Activated naive CD8-positive, alpha-beta T cell treated with anti-CD3 and anti-CD28 coated beads, Interleukin-2, amount 50 U/mL, for 24 hours (primary cell): ENCODE results near the gene RFX8.

ENCODE experiments used
- ATAC-seq: fragments of 150-1000 bp; cut with Tn5 transposase; one replicate; pipeline ENCODE4 v1.10.0; 2021
- DNase-seq: peaks from one replicate; pipeline ENCODE4 v3.0.0; 2021
- H3K27ac Mint-ChIP-seq: one replicate; pipeline ENCODE4 v1.8.0; 2021; ENCODE audit warnings: mild to moderate bottlenecking, mixed read lengths
- H3K27me3 Mint-ChIP-seq: one replicate; pipeline ENCODE4 v1.8.0; 2021; ENCODE audit warnings: mixed read lengths
- H3K36me3 Mint-ChIP-seq: one replicate; pipeline ENCODE4 v1.8.0; 2021; ENCODE audit warnings: low read depth, mixed read lengths
- H3K4me1 Mint-ChIP-seq: one replicate; pipeline ENCODE4 v1.8.0; 2021; ENCODE audit warnings: mixed read lengths
- H3K4me3 Mint-ChIP-seq: one replicate; pipeline ENCODE4 v1.8.0; 2021; ENCODE audit warnings: mild to moderate bottlenecking, moderate library complexity, mixed read lengths
- H3K9me3 Mint-ChIP-seq: one replicate; pipeline ENCODE4 v1.8.0; 2021; ENCODE audit warnings: mixed read lengths

The RFX8 gene

GRCh38 chr2:101502095-101502494 lies 27.2 kb upstream of the RFX8 start:
- DNase-seq (peak; percentile 7), ATAC-seq (peak; percentile 27)
- peaks cover 2% of the 10 kb centered on the region for H3K27me3 Mint-ChIP-seq
- H3K36me3 Mint-ChIP-seq, result no peaks in the 10 kb centered on the region
- peaks cover 21% of the 10 kb centered on the region for H3K4me1 Mint-ChIP-seq
- H3K4me3 Mint-ChIP-seq, result no peak overlapping the region
- H3K27ac Mint-ChIP-seq, result peak overlapping the region; percentile 9
- no peaks in the 10 kb centered on the region for H3K9me3 Mint-ChIP-seq

GRCh38 chr2:101501443-101501842 lies 26.5 kb upstream of the RFX8 start:
- Mint-ChIP-seq H3K9me3 (no peaks in the 10 kb centered on the region), H3K4me3 (peak overlapping the region; percentile 45), H3K36me3 (no peaks in the 10 kb centered on the region), H3K27ac (peak overlapping the region; percentile 73), H3K27me3 (peaks cover 2% of the 10 kb centered on the region), H3K4me1 (peaks cover 21% of the 10 kb centered on the region)
- peak; percentile 94 for ATAC-seq
- DNase-seq, result no peak

- no peak overlapping the region for H3K4me3 Mint-ChIP-seq
- peaks cover 2% of the 10 kb centered on the region for H3K27me3 Mint-ChIP-seq
Measured at GRCh38 chr2:101500860-101501259, 25.9 kb upstream of the RFX8 start.

GRCh38 chr2:101500180-101500579 lies 25.3 kb upstream of the RFX8 start:
- Mint-ChIP-seq H3K36me3 (no peaks in the 10 kb centered on the region), H3K27ac (no peak overlapping the region), H3K4me3 (no peak overlapping the region), H3K9me3 (no peaks in the 10 kb centered on the region), H3K4me1 (peaks cover 21% of the 10 kb centered on the region), H3K27me3 (peaks cover 2% of the 10 kb centered on the region)
- DNase-seq, result no peak
- no peak for ATAC-seq

More at GRCh38 chr2:101500860-101501259, 25.9 kb upstream of the RFX8 start:
- Mint-ChIP-seq H3K27ac (peak overlapping the region; percentile 27), H3K9me3 (no peaks in the 10 kb centered on the region), H3K36me3 (no peaks in the 10 kb centered on the region), H3K4me1 (peaks cover 21% of the 10 kb centered on the region)
- ATAC-seq (no peak), DNase-seq (no peak)

- Mint-ChIP-seq H3K4me1 (peaks cover 6% of the 10 kb centered on the region), H3K9me3 (no peaks in the 10 kb centered on the region), H3K4me3 (no peak overlapping the region), H3K27me3 (no peaks in the 10 kb centered on the region), H3K36me3 (no peaks in the 10 kb centered on the region), H3K27ac (no peak overlapping the region)
- ATAC-seq (no peak), DNase-seq (no peak)
Measured at GRCh38 chr2:101496279-101496678, 21.4 kb upstream of the RFX8 start.

GRCh38 chr2:101492936-101493473 lies 18.1 kb upstream of the RFX8 start:
- H3K27ac Mint-ChIP-seq, result no peak overlapping the region

GRCh38 chr2:101486994-101487393 lies 12.1 kb upstream of the RFX8 start:
- no peak for ATAC-seq
- no peak overlapping the region for H3K4me3 Mint-ChIP-seq

More at GRCh38 chr2:101492936-101493473, 18.1 kb upstream of the RFX8 start:
- Mint-ChIP-seq H3K4me1 (no peaks in the 10 kb centered on the region), H3K36me3 (no peaks in the 10 kb centered on the region), H3K27me3 (no peaks in the 10 kb centered on the region), H3K4me3 (no peak overlapping the region), H3K9me3 (no peaks in the 10 kb centered on the region)
- no peak for DNase-seq
- ATAC-seq, result no peak

GRCh38 chr2:101486258-101486701 lies 11.4 kb upstream of the RFX8 start:
- H3K4me3 Mint-ChIP-seq, result no peak overlapping the region
- H3K27ac Mint-ChIP-seq, result no peak overlapping the region

More at GRCh38 chr2:101486994-101487393, 12.1 kb upstream of the RFX8 start:
- Mint-ChIP-seq H3K36me3 (no peaks in the 10 kb centered on the region), H3K9me3 (no peaks in the 10 kb centered on the region), H3K27ac (no peak overlapping the region), H3K27me3 (no peaks in the 10 kb centered on the region), H3K4me1 (peaks cover 15% of the 10 kb centered on the region)
- no peak for DNase-seq

GRCh38 chr2:101485856-101486255 lies 10.9 kb upstream of the RFX8 start:
- H3K27ac Mint-ChIP-seq, result no peak overlapping the region
- H3K36me3 Mint-ChIP-seq, result no peaks in the 10 kb centered on the region
- no peak for DNase-seq

More at GRCh38 chr2:101486258-101486701, 11.4 kb upstream of the RFX8 start:
- H3K4me1 Mint-ChIP-seq, result peaks cover 15% of the 10 kb centered on the region
- H3K27me3 Mint-ChIP-seq, result no peaks in the 10 kb centered on the region
- DNase-seq (no peak), ATAC-seq (peak; percentile 63)
- H3K9me3 Mint-ChIP-seq, result no peaks in the 10 kb centered on the region
- no peaks in the 10 kb centered on the region for H3K36me3 Mint-ChIP-seq

GRCh38 chr2:101480764-101481163 lies 5.9 kb upstream of the RFX8 start:
- Mint-ChIP-seq H3K4me3 (no peak overlapping the region), H3K4me1 (peaks cover 10% of the 10 kb centered on the region), H3K36me3 (no peaks in the 10 kb centered on the region), H3K27me3 (peaks cover 7% of the 10 kb centered on the region), H3K27ac (no peak overlapping the region), H3K9me3 (no peaks in the 10 kb centered on the region)
- no peak for DNase-seq
- peak; percentile 28 for ATAC-seq

More at GRCh38 chr2:101485856-101486255, 10.9 kb upstream of the RFX8 start:
- no peak for ATAC-seq
- Mint-ChIP-seq H3K4me1 (peaks cover 15% of the 10 kb centered on the region), H3K4me3 (no peak overlapping the region), H3K9me3 (no peaks in the 10 kb centered on the region), H3K27me3 (peaks cover 1% of the 10 kb centered on the region)

GRCh38 chr2:101479810-101480209 lies 4.9 kb upstream of the RFX8 start:
- H3K4me3 Mint-ChIP-seq, result no peak overlapping the region
- DNase-seq (no peak), ATAC-seq (no peak)
- H3K36me3 Mint-ChIP-seq, result no peaks in the 10 kb centered on the region
- no peak overlapping the region for H3K27ac Mint-ChIP-seq
- H3K4me1 Mint-ChIP-seq, result peaks cover 17% of the 10 kb centered on the region
- no peaks in the 10 kb centered on the region for H3K9me3 Mint-ChIP-seq
- H3K27me3 Mint-ChIP-seq, result peaks cover 7% of the 10 kb centered on the region

GRCh38 chr2:101479328-101479727 lies 4.4 kb upstream of the RFX8 start:
- no peak for ATAC-seq
- H3K4me1 Mint-ChIP-seq, result peaks cover 19% of the 10 kb centered on the region
- H3K27ac Mint-ChIP-seq, result no peak overlapping the region
- H3K27me3 Mint-ChIP-seq, result peaks cover 7% of the 10 kb centered on the region
- no peaks in the 10 kb centered on the region for H3K9me3 Mint-ChIP-seq
- no peak overlapping the region for H3K4me3 Mint-ChIP-seq
- DNase-seq, result no peak
- H3K36me3 Mint-ChIP-seq, result no peaks in the 10 kb centered on the region

GRCh38 chr2:101478181-101479001 lies 3.5 kb upstream of the RFX8 start:
- Mint-ChIP-seq H3K4me1 (peaks cover 23% of the 10 kb centered on the region), H3K4me3 (no peak overlapping the region), H3K27me3 (peaks cover 11% of the 10 kb centered on the region), H3K36me3 (no peaks in the 10 kb centered on the region), H3K9me3 (no peaks in the 10 kb centered on the region), H3K27ac (no peak overlapping the region)
- no peak for ATAC-seq
- DNase-seq, result no peak

- Mint-ChIP-seq H3K27ac (no peak overlapping the region), H3K4me1 (peaks cover 23% of the 10 kb centered on the region), H3K27me3 (peaks cover 18% of the 10 kb centered on the region), H3K36me3 (no peaks in the 10 kb centered on the region), H3K4me3 (no peak overlapping the region), H3K9me3 (no peaks in the 10 kb centered on the region)
- DNase-seq (no peak), ATAC-seq (no peak)
Measured at GRCh38 chr2:101477556-101477955, 2.6 kb upstream of the RFX8 start.

- H3K4me1 Mint-ChIP-seq, result peaks cover 23% of the 10 kb centered on the region
- H3K9me3 Mint-ChIP-seq, result no peaks in the 10 kb centered on the region
- ATAC-seq (no peak), DNase-seq (no peak)
- no peak overlapping the region for H3K4me3 Mint-ChIP-seq
- peaks cover 18% of the 10 kb centered on the region for H3K27me3 Mint-ChIP-seq
- H3K27ac Mint-ChIP-seq, result no peak overlapping the region
- no peaks in the 10 kb centered on the region for H3K36me3 Mint-ChIP-seq
Measured at GRCh38 chr2:101476605-101477208, 1.8 kb upstream of the RFX8 start.
